Left renal cortex interstitium (tissue), 4 donors: ENCODE measurements around the gene VPS36. TPM values are rescaled to one million over a fixed set of nuclear protein-coding genes. Genes with fewer than 3 reads are reported as not detected.
"Not testable (repeated sequence)": the region's sequence is repeated elsewhere in the genome, so short reads cannot be mapped to it uniquely, and the experiment has no call there.

ENCODE experiments used
- DNase-seq, 4 donors: peaks; one replicate each; pipeline ENCODE4 v3.0.0-alpha.2; 2013; ENCODE audit warnings: low read depth in 4 of 4, low spot score in 2 of 4, missing footprints in 1 of 4
- polyA plus RNA-seq, 4 donors: library from polyadenylated mRNA; unstranded; fragments of 120-200 nt; gene quantifications; one replicate each; pipeline ENCODE4 v1.2.1, GENCODE V29; 2013; ENCODE audit not compliant: insufficient read length in 4 of 4

The VPS36 gene
- 10 to 100 TPM; 46.6 to 71.2 (median 52.8) TPM for polyA plus RNA-seq

DNA sequence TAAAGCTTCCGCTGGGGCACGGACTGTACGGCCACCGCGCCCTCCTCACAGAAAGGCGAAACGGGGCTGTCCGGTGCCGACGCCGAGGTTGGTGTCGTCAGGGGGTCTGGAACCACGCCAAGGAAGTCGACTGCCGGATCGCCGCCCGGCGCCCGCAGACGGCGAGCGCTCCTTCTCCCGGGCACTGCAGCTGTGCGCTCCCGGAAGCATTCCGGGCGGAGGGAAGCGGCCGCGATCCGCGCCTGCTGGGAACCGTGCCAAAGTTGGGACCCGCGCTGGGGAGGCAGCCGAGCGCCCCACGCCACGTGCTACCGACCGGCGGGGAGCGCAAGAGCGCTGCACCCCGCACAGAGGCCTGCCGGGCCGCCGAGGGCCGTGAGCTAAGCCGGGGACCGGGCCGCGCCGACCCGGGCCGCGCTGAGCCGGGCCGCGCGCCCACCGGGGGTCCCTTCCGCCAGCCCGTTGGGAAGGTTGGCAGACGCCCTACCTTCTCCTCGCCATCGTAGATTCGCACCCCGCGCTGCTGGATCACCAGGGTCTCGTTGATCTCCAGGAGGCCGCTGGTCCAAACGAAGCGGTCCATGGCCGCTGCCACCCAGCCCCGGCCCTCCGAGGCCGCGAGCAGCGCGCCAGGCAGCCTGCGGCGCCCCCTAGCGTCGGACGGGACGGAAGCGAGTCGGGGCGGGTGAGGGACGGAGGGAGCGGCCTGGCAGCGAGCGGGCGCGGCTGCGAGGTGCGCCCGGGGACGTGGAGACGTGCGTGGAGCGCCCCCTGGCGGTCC, at the start of gene VPS36:
Gene VPS36 (minus strand): TSS at position 623 of the 781 bp plus-strand sequence. CDS start 40 bp downstream, at position 583.
- peak; percentile 89 to 94 (median 92) for DNase-seq

- DNase-seq: not testable (repeated sequence)
These were observed 47.5 kb upstream of the VPS36 start for GRCh38 chr13:52497979-52498378.

GRCh38 chr13:52494241-52494640, 43.8 kb upstream of the VPS36 start:
- DNase-seq: not testable (repeated sequence)

- DNase-seq: not testable (repeated sequence)
These were observed 40.6 kb upstream of the VPS36 start for GRCh38 chr13:52491015-52491414.

DNA sequence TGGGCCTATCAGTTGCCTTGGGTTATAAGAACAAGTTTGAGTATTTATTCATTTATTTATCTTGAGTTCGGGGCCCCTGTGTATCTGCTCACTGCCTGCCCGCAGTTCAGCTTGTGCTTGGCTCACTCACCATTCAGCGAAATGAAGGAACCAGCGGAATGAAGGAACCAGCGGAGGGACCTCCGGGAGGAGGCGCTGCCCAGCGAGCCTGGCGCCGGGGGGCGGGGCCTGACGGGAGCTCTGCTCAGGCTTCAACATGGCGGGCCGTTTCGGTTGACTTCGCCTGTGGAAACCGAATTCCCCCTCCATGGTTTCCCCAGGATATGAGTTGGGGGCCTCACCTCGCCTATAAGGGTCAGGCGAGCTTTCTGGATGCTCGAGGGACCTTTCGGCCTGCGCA, 38.3 kb upstream of the VPS36 start:
- DNase-seq: not testable (repeated sequence)

- DNase-seq: not testable (repeated sequence)
These were observed 36.6 kb upstream of the VPS36 start for GRCh38 chr13:52487078-52487477.

DNA sequence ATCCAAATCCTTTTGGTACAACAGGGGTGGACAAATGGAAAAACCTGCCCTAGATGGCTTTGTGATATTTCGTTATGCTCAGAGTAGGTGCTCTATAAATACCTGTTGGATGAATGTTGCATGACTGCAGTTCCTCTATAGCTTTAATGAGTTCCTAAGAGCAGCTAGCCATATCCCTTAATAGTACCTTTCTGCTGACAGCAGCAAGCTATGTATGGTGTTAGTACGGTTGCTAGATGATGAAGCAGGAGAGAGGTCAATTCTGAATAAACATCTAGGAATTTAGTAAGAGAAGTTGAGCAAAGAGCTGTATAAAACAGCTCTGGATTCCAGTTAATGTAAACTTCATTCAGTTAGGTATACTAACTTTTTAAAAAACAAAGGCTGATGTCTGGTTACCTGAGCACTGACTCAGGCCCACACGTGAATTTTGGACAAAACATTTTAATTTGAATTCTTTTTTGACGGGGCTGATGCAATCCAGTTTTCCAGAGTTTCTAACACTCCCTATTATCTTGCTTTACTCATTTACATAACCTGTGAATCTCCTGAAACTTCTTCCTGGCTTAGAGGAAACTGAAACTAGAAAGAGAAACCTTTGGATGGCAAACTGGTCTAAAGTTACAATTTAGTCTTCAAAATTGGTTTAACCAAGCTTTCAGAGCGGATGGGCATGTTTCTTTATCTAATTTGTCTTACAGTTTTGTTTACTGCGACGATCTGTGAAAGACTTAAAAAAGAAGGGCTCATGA, 30.4 kb upstream of the VPS36 start:
- DNase-seq: not testable (repeated sequence)

DNA sequence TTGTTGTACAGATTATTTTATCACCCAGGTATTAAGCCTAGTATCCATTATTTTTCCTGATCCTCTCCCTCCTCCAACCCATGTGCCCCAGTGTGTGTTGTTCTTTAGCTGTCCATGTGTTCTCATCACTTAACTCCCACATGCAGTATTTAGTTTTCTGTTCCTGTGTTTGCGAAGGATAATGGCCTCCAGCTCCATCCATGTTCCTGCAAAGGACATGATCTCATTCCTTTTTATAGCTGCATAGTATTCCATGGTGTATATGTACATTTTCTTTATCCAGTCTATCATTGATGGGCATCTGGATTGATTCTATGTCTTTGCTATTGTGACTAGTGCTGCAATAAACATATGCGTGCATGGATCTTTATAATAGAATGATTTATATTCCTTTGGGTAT, 18.1 kb upstream of the VPS36 start:
- DNase-seq: not testable (repeated sequence)

GRCh38 chr13:52463526-52463925, 13.1 kb upstream of the VPS36 start:
- DNase-seq: no peak

DNA sequence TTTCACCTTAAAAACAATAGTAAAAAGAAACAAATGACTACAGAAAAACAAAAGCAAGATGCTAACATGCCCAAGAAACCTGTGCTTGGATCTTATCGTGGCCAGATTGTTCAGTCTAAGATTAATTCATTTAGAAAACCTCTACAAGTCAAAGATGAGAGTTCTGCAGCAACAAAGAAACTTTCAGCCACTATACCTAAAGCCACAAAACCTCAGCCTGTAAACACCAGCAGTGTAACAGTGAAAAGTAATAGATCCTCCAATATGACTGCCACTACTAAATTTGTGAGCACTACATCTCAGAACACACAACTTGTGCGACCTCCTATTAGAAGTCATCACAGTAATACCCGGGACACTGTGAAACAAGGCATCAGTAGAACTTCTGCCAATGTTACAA, 10.8 kb upstream of the VPS36 start:
- no peak for DNase-seq

DNA sequence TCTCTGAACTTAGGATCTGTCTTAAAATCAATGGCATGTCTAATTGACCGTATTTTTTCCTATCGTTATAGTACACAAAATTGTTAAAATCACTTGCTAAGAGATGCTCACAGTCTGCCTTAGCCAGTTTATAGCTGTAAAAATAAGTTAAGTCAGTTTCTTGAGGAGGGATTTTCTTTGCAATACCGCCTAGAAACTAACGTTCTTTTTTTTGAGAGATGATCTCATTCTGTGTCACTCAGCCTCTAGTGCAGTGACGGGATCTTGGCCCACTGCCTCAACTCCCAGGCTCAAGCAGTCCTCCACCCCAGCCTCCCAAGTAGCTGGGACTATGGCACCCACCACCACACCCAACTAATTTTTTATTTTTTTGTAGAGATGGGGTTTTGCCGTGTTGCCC, 9.2 kb upstream of the VPS36 start:
- no peak for DNase-seq

GRCh38 chr13:52455677-52456041, 5.2 kb upstream of the VPS36 start:
- peak; percentile 68 to 84 (median 74) for DNase-seq

- peak; percentile 80 to 90 (median 90) for DNase-seq
These were observed 4.6 kb upstream of the VPS36 start, which contains the start of gene CKAP2 for GRCh38 chr13:52454820-52455676. Gene CKAP2, plus strand, starts transcription at chr13:52455478. Its CDS starts 79 bp downstream, at chr13:52455557.

DNA sequence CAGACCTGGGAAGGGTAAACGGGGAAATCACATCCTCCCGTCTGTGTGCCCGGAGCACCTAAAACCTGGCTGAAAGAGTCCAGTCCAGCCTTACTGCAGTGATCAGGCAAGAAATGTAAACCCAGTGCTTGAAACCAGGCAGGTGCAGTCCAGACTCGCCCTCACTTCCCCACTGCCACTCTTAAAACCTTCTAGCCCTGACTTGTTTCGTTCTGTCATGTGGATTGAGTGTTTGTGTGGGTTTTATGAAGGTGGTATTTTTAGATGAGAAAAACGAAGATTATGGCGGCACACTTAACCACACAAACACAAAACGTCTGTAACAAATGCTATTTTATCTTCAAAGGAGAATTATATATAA, 4.0 kb upstream of the VPS36 start:
- peak in 1 of 4 donors; percentile 4 for DNase-seq

DNA sequence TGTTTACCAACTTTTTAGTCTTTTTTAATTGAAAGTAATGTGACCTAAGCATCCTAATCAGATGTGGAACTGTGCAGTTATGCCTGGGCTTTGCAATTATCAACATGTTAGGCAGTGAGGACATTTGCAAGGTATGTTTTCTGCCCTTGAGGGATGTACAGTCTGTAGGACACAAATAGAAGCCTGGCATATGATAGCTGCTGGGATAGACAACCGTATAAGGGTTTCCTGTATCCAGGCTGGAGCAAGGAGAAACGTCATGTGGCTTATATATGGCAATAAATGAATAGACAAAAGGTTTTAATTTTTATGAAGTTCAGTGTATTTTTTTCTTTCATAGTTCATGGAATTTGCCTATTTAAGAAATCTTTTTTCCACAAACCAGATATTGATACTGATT, 2.0 kb upstream of the VPS36 start:
- no peak for DNase-seq

- no peak for DNase-seq
These were observed 836 bp upstream of the VPS36 start for GRCh38 chr13:52451135-52451804.

DNA sequence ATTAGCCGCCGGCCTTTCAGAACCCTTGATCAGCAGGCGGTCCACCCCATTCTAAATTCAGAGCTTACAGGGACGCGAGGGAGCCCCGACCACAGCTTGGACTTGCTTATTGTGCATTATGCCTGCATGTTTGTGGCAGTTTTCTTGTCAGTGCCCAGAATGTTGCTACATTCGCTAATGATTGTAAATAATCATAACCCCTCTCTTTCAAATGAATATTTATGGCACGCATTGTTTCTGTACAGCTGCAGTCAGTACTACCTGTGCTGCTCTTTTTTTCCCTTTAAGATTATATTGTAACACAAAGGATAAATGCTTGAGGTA, 321 bp upstream of the VPS36 start:
- no peak for DNase-seq

- DNase-seq: peak in 1 of 4 donors; percentile 6
These were observed 963 bp downstream of the VPS36 start for GRCh38 chr13:52449331-52450011.

- DNase-seq: no peak
These were observed 2.5 kb downstream of the VPS36 start for GRCh38 chr13:52447815-52448552.
